ENCODE data around the gene R3HDM2.
A peak's percentile ranks its signal among the peaks of the same experiment; 100 is the strongest.

Gene R3HDM2

GRCh38 chr12:57216921-57217879, 213.6 kb downstream of the R3HDM2 start:
- no peak for DNase-seq (ENCODE audit: low read depth in 2 of 2)

DNA sequence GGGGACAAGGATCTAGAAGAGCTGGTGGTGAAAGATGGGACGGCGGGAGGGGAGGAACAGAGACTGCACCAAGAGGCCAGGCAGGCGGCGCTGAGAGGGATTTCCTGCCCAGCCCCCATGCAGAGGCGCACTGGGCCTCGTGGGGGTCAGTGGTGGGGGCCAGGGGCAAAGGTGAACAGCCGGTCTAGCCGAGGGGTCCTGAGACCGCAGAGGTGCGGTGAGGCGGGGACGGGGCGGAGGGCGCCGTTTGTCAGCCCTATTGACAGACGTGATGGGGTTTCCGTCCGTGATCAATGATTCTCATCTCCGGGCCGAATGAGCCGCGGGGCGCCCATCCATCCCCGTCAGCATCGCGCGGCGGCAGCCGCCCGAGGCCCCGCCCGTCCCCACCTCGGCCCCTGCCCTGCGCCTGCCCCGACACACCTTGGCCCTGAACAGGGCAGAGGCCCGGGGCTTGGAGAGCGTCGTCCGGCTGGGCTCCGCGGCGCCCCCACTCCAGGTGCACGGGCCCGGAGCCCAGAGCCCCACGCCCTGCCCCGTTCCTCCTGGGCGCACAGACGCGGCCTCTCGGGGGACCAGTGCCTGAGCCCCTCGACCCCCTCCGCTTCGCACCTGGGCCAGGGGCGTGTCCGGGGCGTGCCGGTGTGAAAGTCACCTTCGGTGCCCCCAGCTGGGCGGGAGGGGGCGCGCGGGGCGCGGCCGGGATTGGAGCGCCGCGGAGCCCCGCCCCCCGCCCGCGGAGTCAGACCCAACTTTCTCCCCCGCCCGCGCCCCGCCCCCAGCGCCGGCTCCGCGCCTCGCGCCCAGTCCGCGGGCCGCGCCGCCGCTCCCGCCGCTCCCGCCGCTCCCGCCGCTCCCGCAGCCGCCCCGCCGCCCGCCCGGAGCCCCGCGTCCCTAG, 214.6 kb downstream of the R3HDM2 start, which contains the start of gene NXPH4:
Gene NXPH4 (plus strand): TSS at position 781 of the 898 bp plus-strand sequence. CDS start 176 bp downstream, outside the sequence.
- DNase-seq (ENCODE audit: low read depth in 2 of 2), result no peak

GRCh38 chr12:57215668-57216013, 215.2 kb downstream of the R3HDM2 start:
- no peak for DNase-seq (ENCODE audit: low read depth in 2 of 2)

- no peak for DNase-seq (ENCODE audit: low read depth in 2 of 2)
Measured at GRCh38 chr12:57215065-57215464, 215.8 kb downstream of the R3HDM2 start.

- peak; percentile 50 to 51 for DNase-seq (ENCODE audit: low read depth in 2 of 2)
Measured at GRCh38 chr12:57214398-57214781, 216.5 kb downstream of the R3HDM2 start.

DNA sequence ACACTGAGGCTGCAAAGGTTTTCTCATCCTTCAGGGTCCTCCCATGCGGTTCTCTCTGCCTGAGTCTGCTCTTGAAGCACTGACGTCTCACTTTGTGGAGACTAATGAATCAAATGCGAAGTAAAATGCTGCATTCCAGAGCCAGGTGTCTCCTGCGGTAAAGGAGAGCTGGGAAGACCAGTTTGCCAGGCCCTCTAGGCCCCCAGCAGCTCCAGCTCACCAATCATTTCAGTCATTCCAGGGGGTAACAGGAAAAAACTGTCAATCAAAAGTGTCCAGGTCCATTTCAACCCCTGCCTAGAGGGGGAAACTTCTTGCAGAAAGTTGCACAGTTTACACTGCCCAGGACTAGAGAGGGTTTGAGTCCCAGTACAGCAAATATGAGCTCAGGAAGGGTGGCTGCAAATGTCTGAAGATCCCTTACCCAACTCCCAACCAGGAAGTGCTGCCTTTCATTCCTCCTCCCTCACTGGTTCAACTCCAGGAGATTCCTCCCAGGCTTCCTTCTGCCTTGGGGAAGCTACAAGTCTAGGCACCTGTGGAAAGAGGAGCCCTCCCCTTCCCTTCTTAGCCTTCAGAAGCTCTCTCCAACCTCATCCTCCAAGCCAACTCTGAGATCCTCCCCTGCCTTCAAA, 217.0 kb downstream of the R3HDM2 start:
- DNase-seq (ENCODE audit: low read depth in 2 of 2), result no peak

DNA sequence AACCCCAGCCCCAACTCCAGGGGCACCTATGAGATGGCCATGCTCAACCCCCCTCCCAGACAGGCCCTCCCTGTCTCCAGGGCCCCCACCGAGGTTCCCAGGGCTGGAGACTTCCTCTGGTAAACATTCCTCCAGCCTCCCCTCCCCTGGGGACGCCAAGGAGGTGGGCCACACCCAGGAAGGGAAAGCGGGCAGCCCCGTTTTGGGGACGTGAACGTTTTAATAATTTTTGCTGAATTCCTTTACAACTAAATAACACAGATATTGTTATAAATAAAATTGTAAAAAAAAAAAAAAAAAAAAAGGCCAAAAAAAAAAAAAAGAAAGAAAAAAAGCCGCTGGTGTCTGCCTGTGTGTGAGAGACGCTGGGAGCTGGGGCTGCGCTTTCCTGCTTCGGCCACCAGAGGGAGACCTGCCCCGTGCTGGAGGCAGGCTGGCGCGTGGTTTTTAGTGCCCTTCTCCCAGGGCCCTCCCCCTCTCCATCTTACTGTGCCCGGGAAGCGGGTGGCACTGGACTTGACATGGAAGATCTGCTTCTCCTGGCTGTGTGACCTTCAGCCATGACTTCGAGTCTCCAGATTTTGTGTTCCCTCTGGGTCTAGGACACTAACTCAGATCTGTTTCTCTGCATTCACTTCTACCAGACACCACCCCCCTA, 217.7 kb downstream of the R3HDM2 start:
- DNase-seq (ENCODE audit: low read depth in 2 of 2), result peak; percentile 73 to 81

- no peak for DNase-seq (ENCODE audit: low read depth in 2 of 2)
Measured at GRCh38 chr12:57212701-57213057, 218.2 kb downstream of the R3HDM2 start.

DNA sequence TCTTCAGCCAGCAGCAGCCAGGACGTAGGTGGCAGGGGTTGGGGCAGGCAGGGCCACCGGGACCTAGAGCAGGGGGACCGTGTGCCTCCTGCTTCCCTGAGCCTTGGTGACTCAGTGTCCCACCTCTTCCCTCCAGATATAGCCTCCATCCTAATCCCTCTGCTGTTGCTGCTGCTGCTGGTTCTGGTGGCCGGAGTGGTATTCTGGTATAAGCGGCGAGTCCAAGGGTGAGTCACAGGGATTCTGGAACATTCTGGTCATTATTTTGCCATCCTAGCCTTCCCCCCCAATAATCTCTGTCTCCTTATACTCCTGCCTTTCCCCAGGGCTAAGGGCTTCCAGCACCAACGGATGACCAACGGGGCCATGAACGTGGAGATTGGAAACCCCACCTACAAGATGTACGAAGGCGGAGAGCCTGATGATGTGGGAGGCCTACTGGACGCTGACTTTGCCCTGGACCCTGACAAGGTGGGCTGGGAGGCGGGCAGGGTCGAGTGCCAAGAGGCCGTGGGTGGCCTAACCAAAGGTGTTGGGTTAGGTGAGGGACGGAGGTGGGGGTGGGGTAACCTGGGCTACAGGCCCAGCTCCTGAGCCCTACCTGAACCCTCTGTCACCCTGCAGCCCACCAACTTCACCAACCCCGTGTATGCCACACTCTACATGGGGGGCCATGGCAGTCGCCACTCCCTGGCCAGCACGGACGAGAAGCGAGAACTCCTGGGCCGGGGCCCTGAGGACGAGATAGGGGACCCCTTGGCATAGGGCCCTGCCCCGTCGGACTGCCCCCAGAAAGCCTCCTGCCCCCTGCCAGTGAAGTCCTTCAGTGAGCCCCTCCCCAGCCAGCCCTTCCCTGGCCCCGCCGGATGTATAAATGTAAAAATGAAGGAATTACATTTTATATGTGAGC, 218.8 kb downstream of the R3HDM2 start:
- DNase-seq (ENCODE audit: low read depth in 2 of 2), result no peak

- no peak for DNase-seq (ENCODE audit: low read depth in 2 of 2)
Measured at GRCh38 chr12:57210926-57211692, 219.7 kb downstream of the R3HDM2 start.

- DNase-seq (ENCODE audit: low read depth in 2 of 2), result no peak
Measured at GRCh38 chr12:57210461-57210860, 220.4 kb downstream of the R3HDM2 start.

DNA sequence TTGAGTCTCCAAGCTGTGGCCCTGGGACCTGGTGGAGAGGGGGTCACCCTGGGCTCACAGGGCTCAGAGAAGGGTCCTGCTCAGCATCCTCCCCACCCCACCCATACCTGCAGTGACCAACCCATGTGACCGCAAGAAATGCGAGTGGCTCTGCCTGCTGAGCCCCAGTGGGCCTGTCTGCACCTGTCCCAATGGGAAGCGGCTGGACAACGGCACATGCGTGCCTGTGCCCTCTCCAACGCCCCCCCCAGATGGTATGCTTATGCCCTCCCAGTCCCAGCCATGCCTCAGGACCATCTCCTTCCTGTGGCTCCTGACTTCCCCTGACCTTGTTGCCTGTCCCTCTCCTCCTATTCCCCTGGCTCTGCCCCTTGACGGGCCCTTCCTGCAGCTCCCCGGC, 220.9 kb downstream of the R3HDM2 start:
- no peak for DNase-seq (ENCODE audit: low read depth in 2 of 2)

GRCh38 chr12:57208631-57209282, 222.1 kb downstream of the R3HDM2 start:
- DNase-seq (ENCODE audit: low read depth in 2 of 2), result no peak

GRCh38 chr12:57207731-57208630, 222.9 kb downstream of the R3HDM2 start:
- DNase-seq (ENCODE audit: low read depth in 2 of 2), result no peak

- DNase-seq (ENCODE audit: low read depth in 2 of 2), result no peak
Measured at GRCh38 chr12:57205931-57206330, 224.9 kb downstream of the R3HDM2 start.

DNA sequence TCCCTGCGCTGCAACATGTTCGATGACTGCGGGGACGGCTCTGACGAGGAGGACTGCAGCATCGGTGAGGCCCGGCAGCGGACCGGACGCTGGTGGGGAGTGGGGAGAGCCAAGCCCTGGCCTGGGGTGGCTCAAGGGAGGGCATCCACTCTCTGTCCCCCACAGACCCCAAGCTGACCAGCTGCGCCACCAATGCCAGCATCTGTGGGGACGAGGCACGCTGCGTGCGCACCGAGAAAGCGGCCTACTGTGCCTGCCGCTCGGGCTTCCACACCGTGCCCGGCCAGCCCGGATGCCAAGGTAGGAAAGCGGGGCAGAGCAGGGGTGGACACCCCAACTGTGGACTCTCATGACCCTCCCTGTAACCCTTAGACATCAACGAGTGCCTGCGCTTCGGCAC, 225.7 kb downstream of the R3HDM2 start:
- DNase-seq (ENCODE audit: low read depth in 2 of 2), result no peak

DNA sequence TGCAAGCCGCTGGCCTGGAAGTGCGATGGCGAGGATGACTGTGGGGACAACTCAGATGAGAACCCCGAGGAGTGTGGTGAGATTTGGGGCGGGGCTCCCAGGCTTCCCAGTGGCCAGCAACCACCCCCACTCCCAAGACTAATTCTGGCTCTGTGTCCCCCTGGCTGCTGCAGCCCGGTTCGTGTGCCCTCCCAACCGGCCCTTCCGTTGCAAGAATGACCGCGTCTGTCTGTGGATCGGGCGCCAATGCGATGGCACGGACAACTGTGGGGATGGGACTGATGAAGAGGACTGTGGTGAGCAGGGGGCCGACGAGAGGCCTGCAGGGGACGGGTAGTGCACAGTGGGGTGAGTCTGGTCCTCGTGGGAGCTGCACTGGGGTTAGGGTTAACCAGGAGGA, 226.4 kb downstream of the R3HDM2 start:
- no peak for DNase-seq (ENCODE audit: low read depth in 2 of 2)

DNA sequence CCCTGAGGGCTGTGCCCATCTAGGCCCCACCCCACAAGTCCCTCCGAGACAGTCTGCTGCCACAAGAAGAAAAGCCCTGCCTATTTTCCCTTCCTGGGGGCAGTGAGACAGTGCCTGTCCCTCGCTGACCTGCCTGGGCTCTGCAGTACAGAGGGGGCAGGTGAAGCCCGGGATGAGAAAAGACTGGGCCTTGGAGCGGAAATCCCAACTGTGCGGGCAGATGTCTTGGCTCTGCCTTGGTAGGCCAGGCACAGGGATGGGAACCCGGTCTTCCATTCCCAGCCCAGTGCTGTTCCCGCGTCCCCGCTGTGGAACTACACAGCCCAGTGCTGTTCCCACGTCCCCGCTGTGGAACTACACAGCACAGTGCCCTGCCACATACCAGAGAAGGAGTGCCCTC, 227.1 kb downstream of the R3HDM2 start:
- DNase-seq (ENCODE audit: low read depth in 2 of 2), result no peak

Measured in activated CD4-positive, alpha-beta T cell treated with anti-CD3 and anti-CD28 coated beads for 24 hours (primary cell).